ENCODE measurements around the gene INPP5A.

Gene INPP5A

GRCh38 chr10:132520177-132520811 lies 17.3 kb upstream of the INPP5A start:
- Histone ChIP-seq H3K9me3 (ENCODE audit: insufficient read depth, low read depth, low read length) (no peaks in the 10 kb centered on the region), H3K4me3 (ENCODE audit: low read length, poor library complexity, severe bottlenecking) (no peak overlapping the region), H3K36me3 (ENCODE audit: insufficient read depth, low read length) (no peaks in the 10 kb centered on the region), H3K79me2 (ENCODE audit: insufficient read depth, low read length) (no peaks in the 10 kb centered on the region), H2AFZ (ENCODE audit: low read length) (no peak overlapping the region), H4K20me1 (ENCODE audit: insufficient read depth, low read length, poor library complexity, severe bottlenecking) (no peaks in the 10 kb centered on the region), H3K4me1 (ENCODE audit: insufficient read depth, low read length, poor library complexity, severe bottlenecking) (peaks cover 9% of the 10 kb centered on the region), H3K9me2 (replicated peaks; ENCODE audit: low read depth, low read length) (no peaks in the 10 kb centered on the region), H3F3A (ENCODE audit: low read depth) (no peaks in the 10 kb centered on the region), H3K4me2 (ENCODE audit: low read depth, low read length, poor library complexity, severe bottlenecking) (no peak overlapping the region), H3K9ac (ENCODE audit: low read depth, low read length, poor library complexity, severe bottlenecking) (no peak overlapping the region), H3K27me3 (ENCODE audit: insufficient read depth, low read length, poor library complexity, severe bottlenecking) (no peaks in the 10 kb centered on the region)
- TF ChIP-seq EZH2phosphoT487 (IDR thresholded peaks at IDR 0.05; ENCODE audit: borderline replicate concordance) (no peak), CTCF (conservative IDR thresholded peaks at IDR 0.05; ENCODE audit: low read length) (no peak)

GRCh38 chr10:132521041-132521465 lies 16.5 kb upstream of the INPP5A start:
- no peaks in the 10 kb centered on the region for H3F3A ChIP-seq (ENCODE audit: low read depth)
- H3K4me3 ChIP-seq (ENCODE audit: low read length, poor library complexity, severe bottlenecking) = no peak overlapping the region
- no peaks in the 10 kb centered on the region for H3K36me3 ChIP-seq (ENCODE audit: insufficient read depth, low read length)
- no peak overlapping the region for H3K4me2 ChIP-seq (ENCODE audit: low read depth, low read length, poor library complexity, severe bottlenecking)
- H3K9ac ChIP-seq (ENCODE audit: low read depth, low read length, poor library complexity, severe bottlenecking) = no peak overlapping the region
- H2AFZ ChIP-seq (ENCODE audit: low read length) = no peak overlapping the region
- no peaks in the 10 kb centered on the region for H3K9me3 ChIP-seq (ENCODE audit: insufficient read depth, low read depth, low read length)
- H3K27me3 ChIP-seq (ENCODE audit: insufficient read depth, low read length, poor library complexity, severe bottlenecking) = no peaks in the 10 kb centered on the region
- TF ChIP-seq EZH2phosphoT487 (IDR thresholded peaks at IDR 0.05; ENCODE audit: borderline replicate concordance) = no peak
- TF ChIP-seq CTCF (conservative IDR thresholded peaks at IDR 0.05; ENCODE audit: low read length) = no peak
- no peaks in the 10 kb centered on the region for H4K20me1 ChIP-seq (ENCODE audit: insufficient read depth, low read length, poor library complexity, severe bottlenecking)
- peaks cover 5% of the 10 kb centered on the region for H3K4me1 ChIP-seq (ENCODE audit: insufficient read depth, low read length, poor library complexity, severe bottlenecking)
- no peaks in the 10 kb centered on the region for H3K9me2 ChIP-seq (replicated peaks; ENCODE audit: low read depth, low read length)
- H3K79me2 ChIP-seq (ENCODE audit: insufficient read depth, low read length) = no peaks in the 10 kb centered on the region

- Histone ChIP-seq H3K4me3 (ENCODE audit: low read length, poor library complexity, severe bottlenecking) (no peak overlapping the region), H3F3A (ENCODE audit: low read depth) (no peaks in the 10 kb centered on the region), H3K79me2 (ENCODE audit: insufficient read depth, low read length) (no peaks in the 10 kb centered on the region), H3K27me3 (ENCODE audit: insufficient read depth, low read length, poor library complexity, severe bottlenecking) (no peaks in the 10 kb centered on the region), H3K9me2 (replicated peaks; ENCODE audit: low read depth, low read length) (no peaks in the 10 kb centered on the region), H3K4me1 (ENCODE audit: insufficient read depth, low read length, poor library complexity, severe bottlenecking) (peaks cover 5% of the 10 kb centered on the region), H3K4me2 (ENCODE audit: low read depth, low read length, poor library complexity, severe bottlenecking) (no peak overlapping the region), H3K9ac (ENCODE audit: low read depth, low read length, poor library complexity, severe bottlenecking) (no peak overlapping the region), H2AFZ (ENCODE audit: low read length) (no peak overlapping the region), H4K20me1 (ENCODE audit: insufficient read depth, low read length, poor library complexity, severe bottlenecking) (no peaks in the 10 kb centered on the region), H3K36me3 (ENCODE audit: insufficient read depth, low read length) (no peaks in the 10 kb centered on the region), H3K9me3 (ENCODE audit: insufficient read depth, low read depth, low read length) (no peaks in the 10 kb centered on the region)
- no peak for TF ChIP-seq EZH2phosphoT487 (IDR thresholded peaks at IDR 0.05; ENCODE audit: borderline replicate concordance)
- no peak for TF ChIP-seq CTCF (conservative IDR thresholded peaks at IDR 0.05; ENCODE audit: low read length)
These were observed 16.0 kb upstream of the INPP5A start for GRCh38 chr10:132521466-132522102.

All from Loucy (cell line).